ENCODE data around the gene PIF1.

DNA sequence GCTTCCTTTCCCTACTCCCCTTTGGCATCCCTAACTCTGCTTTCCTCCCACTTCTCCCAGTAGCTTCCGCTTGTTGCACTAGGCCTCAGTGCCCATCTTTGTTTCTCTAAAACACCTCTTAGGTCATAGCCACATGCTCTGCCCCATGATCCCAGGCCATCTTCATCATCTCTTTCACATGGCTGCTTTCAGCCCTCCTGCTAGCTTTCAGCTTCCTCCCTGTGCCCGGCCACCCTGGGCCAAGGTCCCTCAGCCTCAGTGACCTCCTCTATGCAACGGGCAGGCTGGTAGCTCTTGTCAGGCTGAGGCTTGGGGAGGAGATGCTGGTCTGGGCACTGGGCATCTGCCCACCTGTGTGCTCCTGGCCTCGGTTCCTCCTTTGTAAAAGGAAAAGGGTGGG lies 18.5 kb upstream of the PIF1 start:
- TF ChIP-seq, protein P1, sequence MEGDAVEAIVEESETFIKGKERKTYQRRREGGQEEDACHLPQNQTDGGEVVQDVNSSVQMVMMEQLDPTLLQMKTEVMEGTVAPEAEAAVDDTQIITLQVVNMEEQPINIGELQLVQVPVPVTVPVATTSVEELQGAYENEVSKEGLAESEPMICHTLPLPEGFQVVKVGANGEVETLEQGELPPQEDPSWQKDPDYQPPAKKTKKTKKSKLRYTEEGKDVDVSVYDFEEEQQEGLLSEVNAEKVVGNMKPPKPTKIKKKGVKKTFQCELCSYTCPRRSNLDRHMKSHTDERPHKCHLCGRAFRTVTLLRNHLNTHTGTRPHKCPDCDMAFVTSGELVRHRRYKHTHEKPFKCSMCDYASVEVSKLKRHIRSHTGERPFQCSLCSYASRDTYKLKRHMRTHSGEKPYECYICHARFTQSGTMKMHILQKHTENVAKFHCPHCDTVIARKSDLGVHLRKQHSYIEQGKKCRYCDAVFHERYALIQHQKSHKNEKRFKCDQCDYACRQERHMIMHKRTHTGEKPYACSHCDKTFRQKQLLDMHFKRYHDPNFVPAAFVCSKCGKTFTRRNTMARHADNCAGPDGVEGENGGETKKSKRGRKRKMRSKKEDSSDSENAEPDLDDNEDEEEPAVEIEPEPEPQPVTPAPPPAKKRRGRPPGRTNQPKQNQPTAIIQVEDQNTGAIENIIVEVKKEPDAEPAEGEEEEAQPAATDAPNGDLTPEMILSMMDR (IDR thresholded peaks at IDR 0.05) = no peak
- TF ChIP-seq ZFX (IDR thresholded peaks at IDR 0.05; ENCODE audit: borderline replicate concordance) = no peak

All from 22Rv1 (cell line).